Common myeloid progenitor, CD34-positive (primary cell): Measurements from ENCODE around the gene SKOR1.

Source experiments
- CTCF ChIA-PET: fragments of 350-600 bp; sonication (Branson Sonifier 250); formaldehyde crosslinking; loops from one replicate; lab custom pipeline; 2021; ENCODE audit warnings: antibody characterized with exemption; lab: Charles Lee
- POLR2A ChIA-PET: fragments of 350-600 bp; sonication (Branson Sonifier 250); formaldehyde crosslinking; loops from one replicate; lab custom pipeline; 2021; ENCODE audit warnings: antibody characterized with exemption; lab: Charles Lee
- DNase-seq, 3 donors: peaks; one replicate each; pipeline versions ENCODE4 v3.0.0 to v3.0.0-alpha.2; 2013
- H3K27ac ChIP-seq, 2 experiments: 1 replicate in 1 of 2; 2 replicates in 1 of 2; pipeline ENCODE4 v1.7.0; 2013; ENCODE audit warnings: inconsistent platforms in 2 of 2, low read length in 2 of 2, mild to moderate bottlenecking in 2 of 2, low read depth in 1 of 2, moderate library complexity in 1 of 2; ENCODE audit not compliant: severe bottlenecking in 2 of 2, insufficient read depth in 1 of 2, poor library complexity in 1 of 2
- H3K27me3 ChIP-seq, 5 experiments: replicated peaks in 2 of 5; 1 replicate in 3 of 5; 2 replicates in 2 of 5; pipeline versions ENCODE4 v1.6.1 to v1.7.0; 2013; ENCODE audit warnings: low read length in 4 of 5, mild to moderate bottlenecking in 2 of 5, moderate library complexity in 2 of 5, inconsistent platforms in 1 of 5; ENCODE audit not compliant: insufficient read depth in 5 of 5, control insufficient read depth in 4 of 5
- H3K36me3 ChIP-seq, 4 experiments: 1 replicate in 2 of 4; 2 replicates in 2 of 4; pipeline versions ENCODE4 v1.6.1 to v1.7.0; 2013; ENCODE audit warnings: low read length in 3 of 4, control low read depth in 1 of 4, mild to moderate bottlenecking in 1 of 4; ENCODE audit not compliant: control insufficient read depth in 4 of 4, insufficient read depth in 4 of 4
- H3K4me1 ChIP-seq, 4 experiments: 1 replicate in 3 of 4; 2 replicates in 1 of 4; pipeline versions ENCODE4 v1.6.1 to v1.7.1; 2013; ENCODE audit warnings: low read length in 3 of 4, mild to moderate bottlenecking in 3 of 4, control low read depth in 1 of 4, inconsistent platforms in 1 of 4, moderate library complexity in 1 of 4; ENCODE audit not compliant: control insufficient read depth in 4 of 4, insufficient read depth in 4 of 4; ENCODE audit errors: control extremely low read depth in 1 of 4
- H3K4me3 ChIP-seq, 7 experiments: 1 replicate in 4 of 7; 2 replicates in 3 of 7; pipeline versions ENCODE4 v1.5.1 to v1.7.0; 2013; ENCODE audit warnings: mild to moderate bottlenecking in 7 of 7, low read length in 6 of 7, moderate library complexity in 6 of 7, inconsistent platforms in 2 of 7, low read depth in 2 of 7, control low read depth in 1 of 7; ENCODE audit not compliant: insufficient read depth in 4 of 7, control insufficient read depth in 1 of 7; ENCODE audit errors: extremely low read depth in 1 of 7
- H3K9me3 ChIP-seq, 5 experiments: 1 replicate in 4 of 5; 2 replicates in 1 of 5; pipeline versions ENCODE4 v1.6.1 to v1.7.1; 2013; ENCODE audit warnings: low read length in 4 of 5, mild to moderate bottlenecking in 2 of 5, inconsistent platforms in 1 of 5, low read depth in 1 of 5, moderate library complexity in 1 of 5; ENCODE audit not compliant: control insufficient read depth in 4 of 5, insufficient read depth in 2 of 5; ENCODE audit errors: control extremely low read depth in 1 of 5
- WGBS: methylation state at CpG from one replicate; pipeline ENCODE4 v1.1.5; 2013; ENCODE audit not compliant: insufficient coverage; 5-methylcytosine and 5-hydroxymethylcytosine counted together

Gene SKOR1

DNA sequence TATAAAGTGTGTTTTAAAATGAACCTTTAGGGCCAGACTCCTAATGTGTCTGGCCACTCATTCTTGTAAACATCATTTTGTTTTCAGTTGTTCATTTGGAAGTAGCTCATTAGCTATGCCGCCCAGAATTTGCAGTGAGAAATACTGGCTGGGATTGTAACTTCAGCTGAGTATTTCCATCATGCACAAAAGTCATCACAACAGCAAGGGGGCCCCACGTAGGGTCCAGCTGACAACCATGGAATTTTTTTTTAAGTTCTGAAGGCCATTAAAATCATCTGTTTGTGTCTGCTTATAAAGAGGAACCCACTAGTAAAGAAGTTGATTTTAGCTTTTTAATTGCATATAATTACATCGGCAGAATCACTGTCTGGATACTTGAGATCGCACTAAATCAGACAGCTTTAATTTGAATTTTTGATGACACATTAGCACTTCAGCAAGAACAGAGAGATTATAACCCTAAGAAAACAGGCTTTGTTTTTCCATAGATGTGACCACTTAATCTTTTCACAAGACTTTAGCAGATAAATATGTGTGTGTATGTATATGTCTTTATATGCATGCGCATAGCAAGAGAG is 46.3 kb upstream of the SKOR1 start:
- 79% methylated on average over 2 of the region's 5 CpGs for WGBS
- Histone ChIP-seq H3K4me1 (peaks cover 10 to 36% (median 27%) of the 10 kb centered on the region in 4 experiments), H3K27ac (no peak overlapping the region), H3K27me3 (no peaks in the 10 kb centered on the region), H3K4me3 (no peak overlapping the region), H3K36me3 (peaks cover 0 to 7% (median 3%) of the 10 kb centered on the region in 4 experiments), H3K9me3 (no peaks in the 10 kb centered on the region)
- ChIA-PET POLR2A (interaction anchor here (1.0 kb wide), 1 partner anchor 24 kb away, joined by 3 read pairs; no protein-coding TSS in a partner anchor), CTCF (interaction anchor here (0.9 to 1.3 kb wide), 5 partner anchors 9 to 166 kb away, joined by 3 read pairs; no protein-coding TSS in a partner anchor)
- peak in 1 of 3 donors; percentile 33 for DNase-seq

DNA sequence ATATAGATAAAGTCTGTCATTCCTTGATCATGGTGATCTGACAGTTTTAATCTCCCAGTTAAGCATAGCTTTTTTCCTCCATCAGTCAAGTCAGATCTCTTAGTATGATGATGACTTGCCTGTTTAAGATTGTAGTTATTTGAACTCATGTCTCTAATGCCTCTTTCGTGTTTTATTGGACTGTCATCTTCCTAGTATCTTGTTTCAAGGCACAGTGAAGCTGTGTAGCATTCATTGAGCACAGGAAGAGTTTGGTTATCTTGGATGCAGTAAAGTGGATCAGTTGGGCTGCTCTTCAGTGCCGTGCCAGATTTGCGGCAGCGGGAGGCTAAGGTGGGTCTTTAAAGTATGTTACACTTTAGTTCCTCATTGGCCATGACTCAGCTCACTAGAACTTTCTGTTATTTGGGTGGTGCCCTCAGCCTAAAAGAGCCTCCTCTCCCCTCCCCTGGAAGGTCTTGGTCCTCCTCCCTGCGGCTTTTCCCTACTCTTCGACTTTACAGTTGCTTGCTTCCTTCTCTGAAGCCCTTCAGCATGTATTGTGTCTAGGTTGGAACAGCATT is 45.7 kb upstream of the SKOR1 start:
- peak overlapping the region in 3 of 7 experiments; percentile 1 to 40 (median 27) for H3K4me3 ChIP-seq
- ChIA-PET CTCF (interaction anchor here (0.9 to 2.8 kb wide), 3 partner anchors 15 to 166 kb away, joined by 3 to 9 read pairs (median 3); no protein-coding TSS in a partner anchor), POLR2A (interaction anchor here (0.5 to 1.0 kb wide), 2 partner anchors 25 to 415 kb away, joined by 3 to 5 read pairs; no protein-coding TSS in a partner anchor)
- H3K27ac ChIP-seq = no peak overlapping the region
- 0% methylated on average over 2 of the region's 6 CpGs for WGBS
- no peaks in the 10 kb centered on the region for H3K27me3 ChIP-seq
- no peaks in the 10 kb centered on the region for H3K9me3 ChIP-seq
- H3K4me1 ChIP-seq = peaks cover 10 to 42% (median 33%) of the 10 kb centered on the region in 4 experiments
- DNase-seq = peak; percentile 76 to 93 (median 91)
- H3K36me3 ChIP-seq = peaks cover 0 to 4% (median 2%) of the 10 kb centered on the region in 4 experiments

DNA sequence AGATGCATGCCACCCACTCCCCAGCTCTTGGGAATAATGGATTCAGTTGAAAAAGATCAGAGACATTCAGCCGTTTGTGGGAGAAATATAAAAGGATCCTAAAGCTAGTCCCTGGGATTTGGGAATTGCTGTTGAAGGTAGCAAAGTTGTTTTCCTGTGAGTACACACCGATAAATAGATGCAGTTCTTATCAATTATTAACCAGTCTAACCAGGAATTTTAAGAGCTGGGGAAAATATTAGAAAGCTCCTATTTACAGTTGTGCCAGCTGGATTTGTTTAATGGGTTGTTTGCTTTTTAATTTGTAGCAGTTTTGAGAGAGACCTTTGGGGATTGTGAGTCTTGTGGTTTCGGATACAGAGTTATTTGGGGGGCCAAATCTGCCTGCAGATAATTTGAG is 44.2 kb upstream of the SKOR1 start:
- ChIA-PET POLR2A (no interaction called here), CTCF (interaction anchor here (1.2 to 2.8 kb wide), 3 partner anchors 13 to 55 kb away, joined by 3 to 9 read pairs (median 6); no protein-coding TSS in a partner anchor)

DNA sequence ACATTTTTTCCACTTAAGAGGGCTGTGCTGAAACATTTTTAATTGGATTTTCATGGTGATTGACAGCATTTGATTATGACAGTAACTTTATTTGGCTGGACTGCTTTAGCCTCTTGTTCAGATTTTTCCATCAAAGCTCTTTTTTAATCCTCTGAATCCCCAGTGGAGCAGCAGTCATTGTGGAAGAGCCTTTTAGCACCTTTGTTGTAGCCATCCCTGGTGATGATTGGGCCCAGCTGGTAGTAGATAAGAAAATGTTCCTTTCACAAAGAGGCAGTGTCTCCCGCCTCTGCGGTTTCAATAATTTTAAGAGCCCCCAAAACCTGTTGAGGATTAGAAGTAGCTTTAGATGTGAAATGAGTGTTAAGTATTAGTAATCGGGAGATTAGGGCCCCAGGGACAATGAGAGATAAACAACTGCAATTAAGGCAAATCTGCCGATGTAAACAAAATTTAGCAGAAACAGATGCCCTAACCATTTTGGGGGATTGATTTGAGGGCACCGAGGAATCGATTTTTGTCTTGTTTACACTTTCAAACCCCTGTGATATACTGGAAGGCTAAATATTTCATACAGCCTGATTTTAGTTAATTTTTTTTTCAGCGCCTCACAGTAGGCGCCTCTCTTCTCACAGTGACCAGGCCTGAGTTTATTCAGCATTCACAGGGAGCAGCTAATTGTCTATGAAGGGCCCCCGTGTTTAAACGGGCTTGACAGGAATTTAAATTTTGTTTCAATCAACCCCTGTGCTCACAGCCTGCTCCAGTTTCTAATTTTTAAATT is 43.2 kb upstream of the SKOR1 start:
- POLR2A ChIA-PET = no interaction called here
- Histone ChIP-seq H3K9me3 (no peaks in the 10 kb centered on the region), H3K27ac (no peak overlapping the region), H3K27me3 (no peaks in the 10 kb centered on the region), H3K4me3 (no peak overlapping the region), H3K36me3 (no peaks in the 10 kb centered on the region), H3K4me1 (peaks cover 10 to 51% (median 43%) of the 10 kb centered on the region in 4 experiments)
- CTCF ChIA-PET = interaction anchor here (1.0 to 2.8 kb wide), 4 partner anchors 12 to 54 kb away, joined by 3 to 9 read pairs (median 5); no protein-coding TSS in a partner anchor
- WGBS = 97% methylated on average over 10 of the region's 10 CpGs
- DNase-seq = no peak

More for the DNA sequence above, 44.2 kb upstream of the SKOR1 start:
- no peak for DNase-seq
- Histone ChIP-seq H3K9me3 (no peaks in the 10 kb centered on the region), H3K4me3 (no peak overlapping the region), H3K4me1 (peaks cover 10 to 51% (median 43%) of the 10 kb centered on the region in 4 experiments), H3K36me3 (no peaks in the 10 kb centered on the region), H3K27me3 (no peaks in the 10 kb centered on the region), H3K27ac (no peak overlapping the region)
- WGBS = 100% methylated on average over 1 of the region's 3 CpGs

DNA sequence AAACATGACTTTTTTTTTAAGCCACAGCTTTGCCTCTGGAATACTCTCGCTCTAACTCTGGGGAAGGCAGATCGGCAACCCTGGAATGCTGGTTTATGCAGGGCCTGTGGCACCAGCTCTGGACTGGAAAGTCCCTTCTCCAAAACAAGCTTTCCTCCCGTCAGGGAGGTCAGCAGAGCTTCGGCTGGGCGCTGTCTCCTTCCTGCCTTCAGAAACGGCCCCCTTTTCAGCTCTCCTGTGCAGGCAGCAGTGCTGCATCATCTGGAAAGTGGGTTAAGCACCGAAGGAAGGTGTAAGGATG is 42.7 kb upstream of the SKOR1 start:
- Histone ChIP-seq H3K4me1 (peaks cover 10 to 51% (median 43%) of the 10 kb centered on the region in 4 experiments), H3K9me3 (no peaks in the 10 kb centered on the region), H3K4me3 (no peak overlapping the region), H3K27ac (no peak overlapping the region), H3K36me3 (no peaks in the 10 kb centered on the region), H3K27me3 (no peaks in the 10 kb centered on the region)
- POLR2A ChIA-PET = interaction anchor here (1.0 kb wide), 1 partner anchor 44 kb away, joined by 3 read pairs; no protein-coding TSS in a partner anchor
- WGBS = 92% methylated on average over 7 of the region's 7 CpGs
- CTCF ChIA-PET = interaction anchor here (1.0 kb wide), 1 partner anchor 36 kb away, joined by 4 read pairs; no protein-coding TSS in a partner anchor
- DNase-seq = no peak

DNA sequence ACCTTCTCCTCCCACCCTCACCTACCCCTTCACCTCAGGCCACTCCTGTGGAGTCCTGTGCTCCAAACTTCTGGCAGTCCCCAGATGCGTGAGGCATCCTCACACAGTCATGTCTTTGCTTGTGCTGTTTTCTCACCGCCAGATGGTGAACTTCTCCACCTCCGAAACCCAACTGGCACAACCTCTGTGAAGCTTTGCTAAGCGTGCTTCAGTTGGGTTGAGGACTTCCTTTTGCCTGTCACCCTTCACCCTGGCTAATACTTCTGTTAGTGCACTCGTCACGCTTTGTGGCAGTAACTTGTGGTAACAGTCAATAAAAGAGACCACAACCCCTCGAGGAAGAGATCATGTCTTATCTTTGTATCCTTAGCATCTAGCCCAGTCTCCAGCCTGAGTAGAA is 42.0 kb upstream of the SKOR1 start:
- 12% methylated on average over 7 of the region's 7 CpGs for WGBS
- no peaks in the 10 kb centered on the region for H3K36me3 ChIP-seq
- H3K27ac ChIP-seq = no peak overlapping the region
- no peaks in the 10 kb centered on the region for H3K27me3 ChIP-seq
- ChIA-PET POLR2A (interaction anchor here (1.0 kb wide), 1 partner anchor 43 kb away, joined by 3 read pairs; no protein-coding TSS in a partner anchor), CTCF (interaction anchor here (1.0 to 1.8 kb wide), 4 partner anchors 35 to 53 kb away, joined by 3 to 5 read pairs (median 4); no protein-coding TSS in a partner anchor)
- no peaks in the 10 kb centered on the region for H3K9me3 ChIP-seq
- peak; percentile 86 to 97 (median 97) for DNase-seq
- no peak overlapping the region for H3K4me3 ChIP-seq
- peaks cover 10 to 51% (median 43%) of the 10 kb centered on the region in 4 experiments for H3K4me1 ChIP-seq
